ENCODE results near the gene DENND2A.

DENND2A gene

GRCh38 chr7:140617081-140617480 is 23.5 kb downstream of the DENND2A start:
- TF ChIP-seq NFIC (IDR thresholded peaks at IDR 0.05): no peak
- no peak for TF ChIP-seq ZBTB7A (IDR thresholded peaks at IDR 0.05; ENCODE audit: low read depth)
- TF ChIP-seq TEAD4 (IDR thresholded peaks at IDR 0.05): no peak
- TF ChIP-seq USF1 (IDR thresholded peaks at IDR 0.05): no peak
- TF ChIP-seq TCF12 (IDR thresholded peaks at IDR 0.05; ENCODE audit: low read depth): no peak
- TF ChIP-seq TAF1 (IDR thresholded peaks at IDR 0.05; ENCODE audit: low read depth): no peak
- no peak for TF ChIP-seq RAD21 (IDR thresholded peaks at IDR 0.05; ENCODE audit: low read depth)
- TF ChIP-seq EP300 (IDR thresholded peaks at IDR 0.05; ENCODE audit: borderline replicate concordance): no peak
- no peak for TF ChIP-seq YY1 (IDR thresholded peaks at IDR 0.05; ENCODE audit: low read depth)
- no peak for TF ChIP-seq REST (IDR thresholded peaks at IDR 0.05; ENCODE audit: low read depth)
- TF ChIP-seq EGR1 (IDR thresholded peaks at IDR 0.05): no peak
- TF ChIP-seq MAX (IDR thresholded peaks at IDR 0.05): no peak
- no peak for TF ChIP-seq CREB1 (IDR thresholded peaks at IDR 0.05; ENCODE audit: low read depth)
- TF ChIP-seq FOXM1 (IDR thresholded peaks at IDR 0.05; ENCODE audit: borderline replicate concordance, low read depth): no peak
- no peak for TF ChIP-seq CEBPB (IDR thresholded peaks at IDR 0.05)

GRCh38 chr7:140616328-140616727 is 24.3 kb downstream of the DENND2A start:
- TF ChIP-seq FOXM1 (IDR thresholded peaks at IDR 0.05; ENCODE audit: borderline replicate concordance, low read depth): no peak
- TF ChIP-seq TAF1 (IDR thresholded peaks at IDR 0.05; ENCODE audit: low read depth): no peak
- no peak for TF ChIP-seq MAX (IDR thresholded peaks at IDR 0.05)
- TF ChIP-seq ZBTB7A (IDR thresholded peaks at IDR 0.05; ENCODE audit: low read depth): no peak
- TF ChIP-seq USF1 (IDR thresholded peaks at IDR 0.05): no peak
- TF ChIP-seq REST (IDR thresholded peaks at IDR 0.05; ENCODE audit: low read depth): no peak
- TF ChIP-seq RAD21 (IDR thresholded peaks at IDR 0.05; ENCODE audit: low read depth): no peak
- TF ChIP-seq EP300 (IDR thresholded peaks at IDR 0.05; ENCODE audit: borderline replicate concordance): no peak
- TF ChIP-seq YY1 (IDR thresholded peaks at IDR 0.05; ENCODE audit: low read depth): no peak
- no peak for TF ChIP-seq NFIC (IDR thresholded peaks at IDR 0.05)
- no peak for TF ChIP-seq TCF12 (IDR thresholded peaks at IDR 0.05; ENCODE audit: low read depth)
- no peak for TF ChIP-seq CREB1 (IDR thresholded peaks at IDR 0.05; ENCODE audit: low read depth)

GRCh38 chr7:140611641-140612040 is 29.0 kb downstream of the DENND2A start:
- TF ChIP-seq TEAD4 (IDR thresholded peaks at IDR 0.05) (no peak), REST (IDR thresholded peaks at IDR 0.05; ENCODE audit: low read depth) (no peak), TCF12 (IDR thresholded peaks at IDR 0.05; ENCODE audit: low read depth) (no peak), ZBTB7A (IDR thresholded peaks at IDR 0.05; ENCODE audit: low read depth) (no peak), RAD21 (IDR thresholded peaks at IDR 0.05; ENCODE audit: low read depth) (no peak), NFIC (IDR thresholded peaks at IDR 0.05) (no peak), MAX (IDR thresholded peaks at IDR 0.05) (no peak), FOXM1 (IDR thresholded peaks at IDR 0.05; ENCODE audit: borderline replicate concordance, low read depth) (no peak), CEBPB (IDR thresholded peaks at IDR 0.05) (no peak), EGR1 (IDR thresholded peaks at IDR 0.05) (no peak)
